IgD-negative memory B cell (primary cell): Measurements from ENCODE around the gene LGALS1. TPM values are rescaled to one million over a fixed set of nuclear protein-coding genes. Genes with fewer than 3 reads are reported as not detected.
A peak's percentile ranks its signal among the peaks of the same experiment; 100 is the strongest.
"Not testable (repeated sequence)": the region's sequence is repeated elsewhere in the genome, so short reads cannot be mapped to it uniquely, and the experiment has no call there.

Source experiments
- H3K27ac Mint-ChIP-seq, 3 donors: one replicate each; pipeline ENCODE4 v1.8.0; 2020 to 2022; ENCODE audit warnings: mild to moderate bottlenecking in 3 of 3, mixed read lengths in 3 of 3, moderate library complexity in 1 of 3
- H3K27me3 Mint-ChIP-seq: one replicate; pipeline ENCODE4 v1.8.0; 2021; ENCODE audit warnings: mixed read lengths
- H3K36me3 Mint-ChIP-seq: one replicate; pipeline ENCODE4 v1.8.0; 2020; ENCODE audit warnings: mild to moderate bottlenecking, mixed read lengths
- H3K4me1 Mint-ChIP-seq, 3 donors: one replicate each; pipeline ENCODE4 v1.8.0; 2020 to 2022; ENCODE audit warnings: mixed read lengths in 3 of 3, mild to moderate bottlenecking in 1 of 3
- H3K4me3 Mint-ChIP-seq, 4 donors: one replicate each; pipeline ENCODE4 v1.8.0; 2020 to 2022; ENCODE audit warnings: mild to moderate bottlenecking in 4 of 4, mixed read lengths in 4 of 4, moderate library complexity in 3 of 4
- H3K9me3 Mint-ChIP-seq, 3 donors: one replicate each; pipeline ENCODE4 v1.8.0; 2020 to 2021; ENCODE audit warnings: mixed read lengths in 3 of 3, mild to moderate bottlenecking in 1 of 3
- polyA plus RNA-seq: library from polyadenylated mRNA; unstranded; fragments of 300-500 nt; fragmentation: Illumina TruSeq; gene quantifications from one replicate; pipeline ENCODE4 v1.2.3, GENCODE V29; 2021

LGALS1 gene
- polyA plus RNA-seq, 1 donor from 2014 or later = 314 TPM

DNA sequence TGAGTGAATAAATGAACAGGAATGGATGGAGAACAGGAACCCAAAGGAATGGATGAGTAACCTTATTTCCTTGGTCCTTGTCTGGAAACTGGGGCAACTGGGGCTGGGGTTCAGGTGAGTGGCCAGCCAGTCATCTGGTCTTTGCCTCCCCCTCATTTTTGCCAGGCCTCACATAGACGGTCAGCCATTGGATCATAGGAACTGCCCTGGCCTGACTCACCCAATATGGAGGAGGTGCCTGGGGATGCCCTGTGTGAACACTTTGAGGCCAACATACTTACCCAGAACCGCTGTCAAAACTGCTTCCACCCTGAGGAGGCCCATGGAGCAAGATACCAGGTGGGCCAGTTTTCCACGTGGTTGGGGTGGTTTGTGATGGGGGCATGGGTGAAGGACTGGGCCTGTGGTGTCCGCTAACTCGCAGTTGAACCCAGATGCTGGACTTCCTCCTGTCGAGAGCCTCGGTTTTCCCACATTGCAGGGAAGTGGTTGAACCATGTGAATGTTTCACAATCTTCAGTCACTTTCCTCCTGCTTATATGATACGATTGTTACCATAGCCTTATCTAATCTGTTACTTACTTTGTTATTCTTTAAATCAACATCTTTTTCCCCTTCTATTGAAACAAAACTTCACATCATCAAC is 25.8 kb downstream of the LGALS1 start:
- Mint-ChIP-seq H3K27me3 (no peaks in the 10 kb centered on the region), H3K9me3 (no peaks in the 10 kb centered on the region), H3K36me3 (peaks cover 9% of the 10 kb centered on the region), H3K4me3 (no peak overlapping the region), H3K27ac (no peak overlapping the region), H3K4me1 (peaks cover 5% of the 10 kb centered on the region in 3 donors)

DNA sequence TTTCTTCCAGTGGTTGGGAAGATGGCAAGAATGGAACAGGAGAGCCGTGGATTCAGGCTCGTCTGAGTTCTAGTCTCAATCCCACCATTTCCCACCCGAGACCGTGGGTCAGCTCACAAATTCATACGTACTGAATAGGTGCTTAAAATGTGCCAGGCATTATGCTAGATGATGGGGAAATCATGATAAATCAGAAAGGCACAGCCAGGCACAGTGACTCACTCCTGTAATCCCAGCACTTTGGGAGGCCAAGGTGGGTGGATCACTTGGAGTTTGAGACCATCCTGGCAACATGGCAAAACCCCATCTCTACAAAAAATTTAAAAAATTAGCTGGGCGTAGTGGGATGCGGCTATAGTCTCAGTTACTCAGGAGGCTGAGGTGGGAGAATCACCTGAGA is 28.5 kb downstream of the LGALS1 start:
- Mint-ChIP-seq H3K4me1 (no peaks in the 10 kb centered on the region), H3K4me3 (no peak overlapping the region), H3K27ac (no peak overlapping the region), H3K27me3 (no peaks in the 10 kb centered on the region), H3K36me3 (peaks cover 9% of the 10 kb centered on the region), H3K9me3 (no peaks in the 10 kb centered on the region)

DNA sequence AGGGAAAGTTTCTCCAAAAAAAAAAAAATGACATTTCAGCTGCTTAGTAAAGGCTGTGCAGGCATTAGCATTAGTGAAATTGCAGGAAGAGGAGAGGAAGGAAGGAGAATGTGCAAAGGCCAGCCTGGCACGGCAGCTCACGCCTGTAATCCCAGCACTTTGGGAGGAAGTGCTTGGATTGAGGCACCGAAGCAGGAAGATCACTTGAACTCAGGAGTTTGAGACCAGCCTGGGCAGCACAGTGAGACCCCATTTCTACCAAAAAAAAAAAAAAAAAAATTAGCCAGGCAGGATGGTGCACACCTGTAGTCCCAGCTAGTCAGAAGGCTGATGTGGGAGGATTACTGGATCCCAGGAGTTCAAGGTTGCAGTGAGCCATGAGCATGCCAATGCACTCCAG is 29.2 kb downstream of the LGALS1 start:
- H3K27me3 Mint-ChIP-seq = no peaks in the 10 kb centered on the region
- H3K27ac Mint-ChIP-seq = no peak overlapping the region
- no peaks in the 10 kb centered on the region for H3K4me1 Mint-ChIP-seq
- no peaks in the 10 kb centered on the region for H3K9me3 Mint-ChIP-seq
- no peak overlapping the region for H3K4me3 Mint-ChIP-seq
- peaks cover 9% of the 10 kb centered on the region for H3K36me3 Mint-ChIP-seq

- Mint-ChIP-seq H3K9me3 (no peaks in the 10 kb centered on the region), H3K27ac (no peak overlapping the region), H3K4me3 (no peak overlapping the region), H3K27me3 (no peaks in the 10 kb centered on the region), H3K36me3 (peaks cover 9% of the 10 kb centered on the region), H3K4me1 (no peaks in the 10 kb centered on the region)
These were observed 29.8 kb downstream of the LGALS1 start for GRCh38 chr22:37705205-37705604.

- no peak overlapping the region for H3K27ac Mint-ChIP-seq
- H3K27me3 Mint-ChIP-seq = no peaks in the 10 kb centered on the region
- no peaks in the 10 kb centered on the region for H3K4me1 Mint-ChIP-seq
- H3K36me3 Mint-ChIP-seq = peaks cover 7% of the 10 kb centered on the region
- H3K4me3 Mint-ChIP-seq = peak overlapping the region in 1 of 4 donors; percentile 49
- H3K9me3 Mint-ChIP-seq = no peaks in the 10 kb centered on the region
These were observed 33.4 kb downstream of the LGALS1 start for GRCh38 chr22:37708580-37709444.

GRCh38 chr22:37709445-37709765 is 34.0 kb downstream of the LGALS1 start:
- Mint-ChIP-seq H3K4me3 (no peak overlapping the region), H3K27ac (no peak overlapping the region), H3K36me3 (peaks cover 7% of the 10 kb centered on the region), H3K4me1 (peaks cover 0 to 2% (median 0%) of the 10 kb centered on the region in 3 donors), H3K27me3 (no peaks in the 10 kb centered on the region), H3K9me3 (no peaks in the 10 kb centered on the region)

DNA sequence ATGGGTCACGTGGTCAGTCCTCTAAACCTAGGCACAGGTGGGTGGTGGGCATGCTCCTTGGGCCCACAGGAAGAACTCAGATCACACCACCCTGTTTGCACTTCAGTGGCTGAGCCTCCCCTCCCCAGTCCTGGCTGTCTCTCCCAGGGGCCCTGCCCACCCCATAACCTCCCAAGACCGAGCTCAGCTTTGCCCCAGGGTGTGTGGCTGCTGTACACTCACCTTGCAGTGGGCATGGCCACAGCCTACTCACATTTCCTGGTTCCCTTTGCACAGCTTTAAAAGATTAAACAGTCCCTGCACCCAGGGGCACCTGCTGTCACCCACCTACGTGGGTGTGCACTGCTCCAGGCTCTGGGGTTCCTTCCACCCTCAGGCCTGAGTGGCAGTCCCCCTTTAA is 35.2 kb downstream of the LGALS1 start:
- H3K27me3 Mint-ChIP-seq = no peaks in the 10 kb centered on the region
- H3K27ac Mint-ChIP-seq = no peak overlapping the region
- H3K9me3 Mint-ChIP-seq = no peaks in the 10 kb centered on the region
- peaks cover 6% of the 10 kb centered on the region for H3K36me3 Mint-ChIP-seq
- H3K4me3 Mint-ChIP-seq = no peak overlapping the region
- peaks cover 0 to 2% (median 0%) of the 10 kb centered on the region in 3 donors for H3K4me1 Mint-ChIP-seq

DNA sequence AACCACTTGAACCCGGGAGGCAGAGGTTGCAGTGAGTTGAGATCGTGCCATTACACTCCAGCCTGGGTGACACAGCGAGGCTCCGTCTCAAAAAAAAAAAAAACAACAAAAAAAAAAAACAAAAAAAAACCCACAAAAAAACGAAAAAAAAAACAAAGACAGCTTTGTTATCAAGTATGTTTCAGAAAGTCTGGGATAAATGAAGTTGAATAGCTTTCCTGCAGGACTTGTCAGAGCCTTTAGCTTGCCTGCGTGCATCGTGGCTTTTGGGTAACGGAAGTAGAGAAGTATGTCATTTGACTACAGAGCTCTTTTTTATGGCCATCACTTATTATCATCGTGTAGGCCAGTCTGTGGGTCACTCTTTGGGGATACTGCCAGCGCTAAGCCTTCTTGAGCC is 36.1 kb downstream of the LGALS1 start:
- Mint-ChIP-seq H3K36me3 (peaks cover under 1% of the 10 kb centered on the region), H3K4me1 (peaks cover 0 to 2% (median 0%) of the 10 kb centered on the region in 3 donors), H3K4me3 (no peak overlapping the region), H3K27ac (no peak overlapping the region), H3K9me3 (peaks cover 0 to under 1% (median 0%) of the 10 kb centered on the region in 3 donors), H3K27me3 (no peaks in the 10 kb centered on the region)

DNA sequence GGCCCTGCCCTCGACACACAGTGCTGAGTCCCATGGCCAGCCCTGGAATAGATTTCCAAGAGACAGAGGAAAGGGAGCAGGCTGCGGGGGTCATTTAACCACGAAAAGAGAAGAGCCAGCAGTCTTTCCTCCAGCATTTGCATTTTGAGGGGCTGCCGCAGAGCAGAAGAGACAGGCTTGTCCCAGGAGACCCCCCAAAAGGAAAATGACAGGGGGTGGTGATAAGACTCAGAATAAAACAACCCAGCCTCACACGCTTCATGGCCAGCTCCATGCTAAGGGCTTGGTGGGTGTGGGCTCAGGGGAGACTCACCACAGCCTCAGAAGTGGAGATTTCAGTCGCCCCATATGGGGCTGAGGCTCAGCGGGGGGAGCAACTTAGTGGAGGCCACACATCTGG is 38.3 kb downstream of the LGALS1 start:
- H3K27me3 Mint-ChIP-seq = no peaks in the 10 kb centered on the region
- no peak overlapping the region for H3K27ac Mint-ChIP-seq
- H3K36me3 Mint-ChIP-seq = peaks cover 3% of the 10 kb centered on the region
- H3K9me3 Mint-ChIP-seq = peaks cover 0 to 2% (median 0%) of the 10 kb centered on the region in 3 donors
- no peak overlapping the region for H3K4me3 Mint-ChIP-seq
- peaks cover 0 to 2% (median 0%) of the 10 kb centered on the region in 3 donors for H3K4me1 Mint-ChIP-seq

GRCh38 chr22:37714634-37715033 is 39.2 kb downstream of the LGALS1 start:
- peaks cover 0 to 2% (median 0%) of the 10 kb centered on the region in 3 donors for H3K9me3 Mint-ChIP-seq
- peaks cover 3% of the 10 kb centered on the region for H3K36me3 Mint-ChIP-seq
- peaks cover 0 to 2% (median 0%) of the 10 kb centered on the region in 3 donors for H3K4me1 Mint-ChIP-seq
- no peak overlapping the region for H3K27ac Mint-ChIP-seq
- H3K4me3 Mint-ChIP-seq = no peak overlapping the region
- H3K27me3 Mint-ChIP-seq = no peaks in the 10 kb centered on the region

- Mint-ChIP-seq H3K27ac (no peak overlapping the region), H3K4me3 (no peak overlapping the region), H3K4me1 (peaks cover 0 to 2% (median 0%) of the 10 kb centered on the region in 3 donors), H3K27me3 (no peaks in the 10 kb centered on the region), H3K9me3 (peaks cover 0 to 2% (median 0%) of the 10 kb centered on the region in 3 donors), H3K36me3 (peaks cover 5% of the 10 kb centered on the region)
These were observed 40.3 kb downstream of the LGALS1 start for GRCh38 chr22:37715760-37716159.

GRCh38 chr22:37716708-37717107 is 41.3 kb downstream of the LGALS1 start:
- Mint-ChIP-seq H3K36me3 (peaks cover 5% of the 10 kb centered on the region), H3K4me3 (no peak overlapping the region), H3K27me3 (no peaks in the 10 kb centered on the region), H3K27ac (no peak overlapping the region), H3K4me1 (peaks cover 0 to 2% (median 0%) of the 10 kb centered on the region in 3 donors), H3K9me3 (peaks cover 0 to 2% (median 0%) of the 10 kb centered on the region in 3 donors)

GRCh38 chr22:37717235-37717634 is 41.8 kb downstream of the LGALS1 start:
- not testable (repeated sequence) for H3K4me1 Mint-ChIP-seq, H3K27ac Mint-ChIP-seq, H3K9me3 Mint-ChIP-seq, H3K36me3 Mint-ChIP-seq, H3K4me3 Mint-ChIP-seq, H3K27me3 Mint-ChIP-seq

GRCh38 chr22:37717746-37718305 is 42.4 kb downstream of the LGALS1 start:
- H3K4me3 Mint-ChIP-seq, H3K9me3 Mint-ChIP-seq: not testable (repeated sequence)

GRCh38 chr22:37725551-37726240 is 50.3 kb downstream of the LGALS1 start:
- Mint-ChIP-seq H3K36me3 (no peaks in the 10 kb centered on the region), H3K27ac (no peak overlapping the region), H3K9me3 (no peaks in the 10 kb centered on the region), H3K4me1 (peaks cover 0 to 3% (median 0%) of the 10 kb centered on the region in 3 donors), H3K4me3 (no peak overlapping the region), H3K27me3 (no peaks in the 10 kb centered on the region)

More at GRCh38 chr22:37717746-37718305, 42.4 kb downstream of the LGALS1 start:
- not testable (repeated sequence) for H3K27ac Mint-ChIP-seq, H3K36me3 Mint-ChIP-seq, H3K4me1 Mint-ChIP-seq, H3K27me3 Mint-ChIP-seq
